PC-9 (cell line): ENCODE measurements around the gene CRABP2. TPM values are rescaled to one million over a fixed set of nuclear protein-coding genes. Genes with fewer than 3 reads are reported as not detected.

ENCODE experiments used
- BruUV-seq: library from RNA; stranded (reverse); fragments of 400-500 nt; replicated peaks from 2 replicates; lab custom pipeline; 2021; lab: Mats Ljungman, UMichigan
- CTCF ChIA-PET: fragments of 300-600 bp; sonication (Branson Sonifier 250); formaldehyde crosslinking; loops from one replicate; lab custom pipeline; 2022; ENCODE audit warnings: antibody characterized with exemption; lab: Charles Lee
- POLR2A ChIA-PET: fragments of 300-600 bp; sonication (Branson Sonifier 250); formaldehyde crosslinking; loops from one replicate; lab custom pipeline; 2022; ENCODE audit warnings: antibody characterized with exemption; ENCODE audit not compliant: unreplicated experiment; lab: Charles Lee
- DNase-seq, 2 experiments: peaks; one replicate each; pipeline versions ENCODE4 v3.0.0 to v3.0.0-alpha.2; 2015 to 2022; ENCODE audit warnings: mixed read lengths in 1 of 2
- H2AFZ ChIP-seq: fragments of 200-600 bp; sonication (generic); 2 replicates; pipeline ENCODE4 v1.8.1; 2017; ENCODE audit warnings: antibody characterized with exemption
- H3F3A ChIP-seq: fragments of 200-600 bp; sonication (generic); 2 replicates; pipeline ENCODE4 v1.8.1; 2017; ENCODE audit warnings: antibody characterized with exemption, mild to moderate bottlenecking, low read depth; ENCODE audit not compliant: insufficient read depth
- H3K27ac ChIP-seq: fragments of 200-600 bp; sonication (generic); 2 replicates; pipeline ENCODE4 v1.6.1; 2016; ENCODE audit warnings: mixed run types
- H3K27me3 ChIP-seq: fragments of 200-600 bp; sonication (generic); 2 replicates; pipeline ENCODE4 v1.6.1; 2016; ENCODE audit warnings: low read depth, mixed run types; ENCODE audit not compliant: insufficient read depth
- H3K36me3 ChIP-seq: fragments of 200-600 bp; sonication (generic); 2 replicates; pipeline ENCODE4 v1.6.1; 2016; ENCODE audit warnings: low read depth, mixed run types
- H3K4me1 ChIP-seq: fragments of 200-600 bp; sonication (generic); replicated peaks from 2 replicates; pipeline ENCODE4 v1.6.1; 2016; ENCODE audit warnings: mixed run types; ENCODE audit not compliant: insufficient read depth
- H3K4me2 ChIP-seq: fragments of 200-600 bp; sonication (generic); 2 replicates; pipeline ENCODE4 v1.6.1; 2017; ENCODE audit warnings: mixed run types
- H3K4me3 ChIP-seq: fragments of 200-600 bp; sonication (generic); 2 replicates; pipeline ENCODE4 v1.6.1; 2016; ENCODE audit warnings: mixed run types
- H3K79me2 ChIP-seq: fragments of 200-600 bp; sonication (generic); 2 replicates; pipeline ENCODE4 v1.6.1; 2017; ENCODE audit warnings: low read depth, mixed run types
- H3K9me2 ChIP-seq: fragments of 200-600 bp; sonication (generic); 2 replicates; pipeline ENCODE4 v1.8.1; 2017; ENCODE audit warnings: mild to moderate bottlenecking; ENCODE audit not compliant: insufficient read depth
- H3K9me3 ChIP-seq: fragments of 200-600 bp; sonication (generic); 2 replicates; pipeline ENCODE4 v1.8.1; 2016; ENCODE audit warnings: low read depth; ENCODE audit not compliant: insufficient read depth
- H4K20me1 ChIP-seq: fragments of 200-600 bp; sonication (generic); 2 replicates; pipeline ENCODE4 v1.8.1; 2017; ENCODE audit not compliant: insufficient read depth
- EZH2 ChIP-seq: fragments of 200-600 bp; sonication (generic); IDR thresholded peaks from 2 replicates; pipeline ENCODE4 v1.8.0; 2017; ENCODE audit warnings: antibody characterized with exemption, low read depth
- intact Hi-C: fragments of 100-400 bp; cut with micrococcal nuclease; formaldehyde crosslinking; loops from one replicate; pipeline ENCODE4 v1.10.0; 2022; ENCODE audit not compliant: unreplicated experiment
- total RNA-seq: library from RNA; stranded (reverse); gene quantifications from 2 replicates; pipeline ENCODE4 v1.2.3, GENCODE V29; 2021
- TF ChIP-seq, protein P1 (sequence below): fragments of 200-600 bp; sonication (generic); conservative IDR thresholded peaks from 2 replicates; pipeline ENCODE4 v1.6.1; 2017; ENCODE audit warnings: mixed run types, antibody characterized with exemption, mild to moderate bottlenecking, moderate library complexity

CRABP2 gene
- total RNA-seq, 1 experiment from 2014 or later: 142 TPM

DNA sequence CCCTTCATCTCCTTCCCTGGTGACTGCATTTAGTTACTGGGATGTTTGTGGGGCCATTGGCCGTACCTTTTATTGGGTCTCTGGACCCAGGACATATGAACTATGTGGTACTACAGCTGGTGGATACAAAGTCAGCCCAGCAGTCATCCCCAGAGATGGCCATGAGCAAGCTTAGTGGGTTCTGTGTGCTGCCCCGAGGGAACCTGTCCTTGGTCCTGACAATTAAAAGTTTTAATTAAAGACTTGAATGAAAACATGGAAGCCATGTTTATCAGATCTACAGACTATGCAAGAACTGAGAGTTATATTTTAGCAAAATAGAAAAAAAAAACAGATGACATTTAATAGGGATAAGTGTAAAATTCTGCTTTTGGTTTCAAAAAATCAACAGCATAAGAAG is 25.3 kb downstream of the CRABP2 start:
- POLR2A ChIA-PET: interaction anchor here (0.6 to 0.8 kb wide), 2 partner anchors 46 to 48 kb away, joined by 3 to 9 read pairs; partner anchors contain the start of gene METTL25B
- peaks cover 14% of the 10 kb centered on the region; the same call in 1 of the 2 replicates for H3K27me3 ChIP-seq
- no peaks in the 10 kb centered on the region for H3K36me3 ChIP-seq
- no peak for DNase-seq
- CTCF ChIA-PET: interaction anchor here (0.6 to 0.7 kb wide), 2 partner anchors 41 to 55 kb away, joined by 3 read pairs; no protein-coding TSS in a partner anchor
- no peaks in the 10 kb centered on the region for H3K9me2 ChIP-seq
- no peak for TF ChIP-seq EZH2
- TF ChIP-seq, protein P1, sequence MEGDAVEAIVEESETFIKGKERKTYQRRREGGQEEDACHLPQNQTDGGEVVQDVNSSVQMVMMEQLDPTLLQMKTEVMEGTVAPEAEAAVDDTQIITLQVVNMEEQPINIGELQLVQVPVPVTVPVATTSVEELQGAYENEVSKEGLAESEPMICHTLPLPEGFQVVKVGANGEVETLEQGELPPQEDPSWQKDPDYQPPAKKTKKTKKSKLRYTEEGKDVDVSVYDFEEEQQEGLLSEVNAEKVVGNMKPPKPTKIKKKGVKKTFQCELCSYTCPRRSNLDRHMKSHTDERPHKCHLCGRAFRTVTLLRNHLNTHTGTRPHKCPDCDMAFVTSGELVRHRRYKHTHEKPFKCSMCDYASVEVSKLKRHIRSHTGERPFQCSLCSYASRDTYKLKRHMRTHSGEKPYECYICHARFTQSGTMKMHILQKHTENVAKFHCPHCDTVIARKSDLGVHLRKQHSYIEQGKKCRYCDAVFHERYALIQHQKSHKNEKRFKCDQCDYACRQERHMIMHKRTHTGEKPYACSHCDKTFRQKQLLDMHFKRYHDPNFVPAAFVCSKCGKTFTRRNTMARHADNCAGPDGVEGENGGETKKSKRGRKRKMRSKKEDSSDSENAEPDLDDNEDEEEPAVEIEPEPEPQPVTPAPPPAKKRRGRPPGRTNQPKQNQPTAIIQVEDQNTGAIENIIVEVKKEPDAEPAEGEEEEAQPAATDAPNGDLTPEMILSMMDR: no peak
- H3K4me1 ChIP-seq: peaks cover 25% of the 10 kb centered on the region
- H3K4me3 ChIP-seq: no peak overlapping the region
- H4K20me1 ChIP-seq: no peaks in the 10 kb centered on the region
- no peaks in the 10 kb centered on the region for H3K79me2 ChIP-seq
- intact Hi-C loops: no loop called here
- H3K4me2 ChIP-seq: no peak overlapping the region
- no peak overlapping the region for H2AFZ ChIP-seq
- peaks cover 14% of the 10 kb centered on the region for H3F3A ChIP-seq
- BruUV-seq: no TSS peak
- H3K27ac ChIP-seq: no peak overlapping the region
- no peaks in the 10 kb centered on the region for H3K9me3 ChIP-seq

- no peak overlapping the region for H3K27ac ChIP-seq
- H3F3A ChIP-seq: no peaks in the 10 kb centered on the region; the same call in 1 of the 2 replicates
- H3K4me1 ChIP-seq: peaks cover 9% of the 10 kb centered on the region
- H3K9me2 ChIP-seq: no peaks in the 10 kb centered on the region
- no peak overlapping the region; the same call in 1 of the 2 replicates for H2AFZ ChIP-seq
- no peak for TF ChIP-seq EZH2
- TF ChIP-seq, protein P1: peak; percentile 91
- H3K4me3 ChIP-seq: peak overlapping the region; percentile 39; the same call in 1 of the 2 replicates
- DNase-seq: peak in 1 of 2 experiments; percentile 56
- no TSS peak for BruUV-seq
- POLR2A ChIA-PET: interaction anchor here (0.6 to 1.0 kb wide), 2 partner anchors 12 to 17 kb away, joined by 3 to 12 read pairs; no protein-coding TSS in a partner anchor
- no peaks in the 10 kb centered on the region for H3K36me3 ChIP-seq
- no peaks in the 10 kb centered on the region for H3K9me3 ChIP-seq
- H3K79me2 ChIP-seq: no peaks in the 10 kb centered on the region
- intact Hi-C loops: loop anchor here (1.0 to 2.0 kb wide), 4 partner anchors 18 to 93 kb away; no protein-coding TSS in a partner anchor
- CTCF ChIA-PET: interaction anchor here (0.6 to 2.4 kb wide), 9 partner anchors 12 to 349 kb away, joined by 3 to 11 read pairs (median 4); no protein-coding TSS in a partner anchor
- H3K27me3 ChIP-seq: peaks cover 24% of the 10 kb centered on the region
- H4K20me1 ChIP-seq: no peaks in the 10 kb centered on the region
- peak overlapping the region; percentile 76 for H3K4me2 ChIP-seq
These were observed 27.5 kb downstream of the CRABP2 start for GRCh38 chr1:156677616-156678596.
